ENCODE measurements around the gene BGN.

Gene BGN

DNA sequence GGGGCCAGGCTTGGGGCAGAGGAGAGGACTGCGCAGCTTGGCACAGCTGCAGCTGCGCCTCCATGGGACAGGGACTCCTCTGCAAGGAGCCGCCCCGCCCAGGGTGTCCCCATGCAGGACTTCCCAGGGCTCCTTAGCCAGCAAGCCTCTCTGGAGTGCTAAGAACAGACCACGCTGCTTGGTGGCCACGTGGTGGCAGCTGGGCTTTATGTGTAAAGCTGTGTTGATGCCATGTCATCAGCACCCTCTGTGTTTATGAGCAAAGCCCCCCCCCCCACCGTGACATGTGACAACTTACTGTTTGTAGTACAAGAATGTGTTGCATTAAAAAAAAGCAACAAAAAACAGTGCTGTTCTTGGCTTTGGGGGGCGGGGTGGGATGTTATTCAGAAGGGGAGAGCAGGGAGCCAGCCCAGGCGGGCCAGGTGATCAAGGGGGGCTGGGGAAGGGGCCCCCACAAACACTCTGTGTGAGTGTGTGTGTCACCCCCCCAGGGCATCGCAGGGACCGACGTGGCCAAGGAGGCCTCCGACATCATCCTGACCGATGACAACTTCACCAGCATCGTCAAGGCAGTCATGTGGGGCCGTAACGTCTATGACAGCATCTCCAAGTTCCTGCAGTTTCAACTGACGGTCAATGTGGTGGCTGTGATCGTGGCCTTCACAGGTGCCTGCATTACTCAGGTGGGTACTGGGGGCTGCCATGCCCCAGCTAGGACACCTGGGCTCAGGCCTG is 63.0 kb downstream of the BGN start:
- ChIA-PET CTCF (interaction anchor here (1.1 to 1.4 kb wide), 2 partner anchors 110 to 150 kb away, joined by 4 read pairs; no protein-coding TSS in a partner anchor), POLR2A (no interaction called here)
- H3K27ac ChIP-seq (ENCODE audit: extremely low read depth, low read depth, low read length): no peak overlapping the region
- H3K4me3 ChIP-seq (ENCODE audit: low read depth, low read length): no peak overlapping the region
- H3K36me3 ChIP-seq (ENCODE audit: control insufficient read depth in 2 of 2, insufficient read depth in 1 of 2, low read length in 2 of 2): no peaks in the 10 kb centered on the region
- no peaks in the 10 kb centered on the region for H3K9me3 ChIP-seq (ENCODE audit: control insufficient read depth, insufficient read depth, low read depth, low read length)
- no peak for TF ChIP-seq ZBTB8A (tag by site-specific recombination; IDR thresholded peaks at IDR 0.05)
- TF ChIP-seq ZIC2 (tag by site-specific recombination; IDR thresholded peaks at IDR 0.05): peak; percentile 28; the same call in 1 of the 2 replicates
- no peak for TF ChIP-seq ZNF138 (tag by site-specific recombination; IDR thresholded peaks at IDR 0.05; ENCODE audit: borderline replicate concordance)
- H3K4me1 ChIP-seq (ENCODE audit: control insufficient read depth, insufficient read depth, low read length): no peaks in the 10 kb centered on the region
